ENCODE measurements around the gene CREB3L1.

DNA sequence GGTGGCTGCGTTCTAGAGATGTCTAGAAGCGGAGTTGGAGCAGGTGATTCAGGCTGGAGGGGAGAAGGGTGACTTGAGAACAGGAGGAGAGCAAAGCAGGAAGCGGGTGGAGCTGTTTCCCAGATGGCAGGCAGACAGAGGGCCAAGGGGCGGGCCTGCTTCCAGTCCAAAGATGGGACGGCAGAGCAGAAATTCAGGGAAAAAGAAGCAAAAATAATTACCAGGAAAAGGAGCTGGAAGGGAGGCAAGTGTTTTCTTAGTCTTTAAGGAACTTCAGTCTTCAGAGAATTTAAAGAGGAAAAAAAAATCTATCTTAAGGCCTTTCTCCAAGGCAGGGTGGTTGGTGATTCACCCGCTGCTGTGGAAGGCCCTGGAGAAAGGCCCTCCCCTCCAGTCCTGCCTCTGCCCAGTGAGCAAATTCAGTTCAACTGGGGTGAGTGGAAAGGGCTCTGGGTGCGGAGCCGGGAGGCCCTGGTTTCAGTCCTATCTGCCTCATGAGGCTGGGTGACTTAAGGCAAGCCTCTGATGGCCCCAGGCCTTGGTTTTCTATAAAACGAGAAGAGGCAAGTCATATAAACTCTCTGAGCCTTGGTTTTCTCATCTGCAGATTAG, 4.5 kb upstream of the CREB3L1 start:
- TF ChIP-seq CTCF (IDR thresholded peaks at IDR 0.05) (no peak), EZH2 (IDR thresholded peaks at IDR 0.05) (no peak)
